H1 (cell line): ENCODE data around the gene FOXO4. TPM values are rescaled to one million over a fixed set of nuclear protein-coding genes. Genes with fewer than 3 reads are reported as not detected.

Experiments
- CHD2 ChIP-seq: IDR thresholded peaks from 2 replicates; pipeline ENCODE4 v1.6.1; 2012; ENCODE audit warnings: low read length, improper control_type of control experiment
- SIN3A ChIP-seq, 2 experiments: IDR thresholded peaks in 1 of 2; conservative IDR thresholded peaks in 1 of 2; 2 replicates each; pipeline ENCODE4 v1.6.1; 2011 to 2012; ENCODE audit warnings: low read length in 2 of 2, improper control_type of control experiment in 1 of 2, low read depth in 1 of 2, mild to moderate bottlenecking in 1 of 2
- SRF ChIP-seq: IDR thresholded peaks from 2 replicates; pipeline ENCODE4 v1.6.1; 2011; ENCODE audit warnings: mild to moderate bottlenecking, low read depth, low read length, moderate library complexity
- YY1 ChIP-seq: IDR thresholded peaks from 2 replicates; pipeline ENCODE4 v1.6.1; 2011; ENCODE audit warnings: low read depth, mild to moderate bottlenecking, low read length
- polyA plus RNA-seq, 7 experiments: library from polyadenylated mRNA; depleted of rRNA in 3 of 7; stranded (reverse) in 5 of 7; unstranded in 2 of 7; fragments of >200 nt in 5 of 7; fragments of 200-250 nt in 2 of 7; gene quantifications; 1 replicate in 5 of 7; 2 replicates in 1 of 7; 4 replicates in 1 of 7; pipeline versions ENCODE4 v1.2.1 to v1.2.3, GENCODE V29; 2011 to 2013; ENCODE audit warnings: missing spikeins in 2 of 7, mixed read lengths in 2 of 7
- total RNA-seq: library from RNA; stranded (reverse); fragmentation: NEBNext Ultra II Directional; extraction: Animal tissue kit (Norgen Biotek cat#: 25700); gene quantifications from 2 replicates; pipeline ENCODE4 v1.2.1, GENCODE V29; 2021
- TF ChIP-seq, protein P1 (sequence below), 3 experiments: IDR thresholded peaks; 1 replicate in 2 of 3; 2 replicates in 1 of 3; pipeline versions ENCODE4 v1.5.1 to v1.6.1; 2011; ENCODE audit warnings: low read length in 3 of 3, mild to moderate bottlenecking in 3 of 3, inconsistent platforms in 2 of 3, low read depth in 1 of 3, moderate library complexity in 1 of 3; ENCODE audit not compliant: insufficient read depth in 1 of 3; ENCODE audit errors: control extremely low read depth in 1 of 3
- TF ChIP-seq, protein P2 (sequence below): IDR thresholded peaks from 2 replicates; pipeline ENCODE4 v1.6.1; 2011; ENCODE audit warnings: low read length, improper control_type of control experiment

Gene FOXO4
- total and polyA plus RNA-seq, 2 of the 8 experiments (the other 6 are each of a cell fraction or from before 2014, with no cell fraction given), result 12.3 to 57.4 TPM

DNA sequence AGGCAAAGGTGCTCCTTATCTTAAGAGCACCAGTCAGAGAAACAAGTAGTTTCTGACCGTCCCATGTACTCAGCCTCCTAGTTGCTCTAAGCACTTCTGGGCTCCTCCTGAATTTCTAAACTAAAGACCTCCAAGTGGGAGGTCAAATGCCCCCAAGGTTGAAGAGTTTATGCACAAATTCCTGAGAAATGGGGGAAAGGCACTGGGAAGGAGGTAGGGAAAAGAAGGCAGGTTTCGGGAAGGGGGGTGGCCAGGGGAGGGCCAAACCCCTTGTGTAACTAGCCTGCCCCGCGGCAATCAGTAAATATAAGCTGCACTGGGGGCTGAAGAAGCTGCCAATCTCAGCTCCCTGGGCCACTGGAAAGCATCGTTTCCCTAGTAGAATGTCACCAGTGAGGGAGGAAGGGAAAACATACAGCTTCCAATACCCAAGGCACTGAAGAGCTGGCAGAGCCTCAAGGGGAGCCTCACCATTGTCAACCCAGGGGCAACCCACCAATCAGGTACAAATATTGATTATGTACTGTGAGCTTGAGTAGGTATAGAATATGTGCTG lies 3.4 kb downstream of the FOXO4 start (continued):
- TF ChIP-seq, protein P1, sequence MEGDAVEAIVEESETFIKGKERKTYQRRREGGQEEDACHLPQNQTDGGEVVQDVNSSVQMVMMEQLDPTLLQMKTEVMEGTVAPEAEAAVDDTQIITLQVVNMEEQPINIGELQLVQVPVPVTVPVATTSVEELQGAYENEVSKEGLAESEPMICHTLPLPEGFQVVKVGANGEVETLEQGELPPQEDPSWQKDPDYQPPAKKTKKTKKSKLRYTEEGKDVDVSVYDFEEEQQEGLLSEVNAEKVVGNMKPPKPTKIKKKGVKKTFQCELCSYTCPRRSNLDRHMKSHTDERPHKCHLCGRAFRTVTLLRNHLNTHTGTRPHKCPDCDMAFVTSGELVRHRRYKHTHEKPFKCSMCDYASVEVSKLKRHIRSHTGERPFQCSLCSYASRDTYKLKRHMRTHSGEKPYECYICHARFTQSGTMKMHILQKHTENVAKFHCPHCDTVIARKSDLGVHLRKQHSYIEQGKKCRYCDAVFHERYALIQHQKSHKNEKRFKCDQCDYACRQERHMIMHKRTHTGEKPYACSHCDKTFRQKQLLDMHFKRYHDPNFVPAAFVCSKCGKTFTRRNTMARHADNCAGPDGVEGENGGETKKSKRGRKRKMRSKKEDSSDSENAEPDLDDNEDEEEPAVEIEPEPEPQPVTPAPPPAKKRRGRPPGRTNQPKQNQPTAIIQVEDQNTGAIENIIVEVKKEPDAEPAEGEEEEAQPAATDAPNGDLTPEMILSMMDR (IDR thresholded peaks at IDR 0.05; ENCODE audit: control extremely low read depth in 1 of 3, insufficient read depth in 1 of 3, low read depth in 1 of 3, low read length in 3 of 3), result no peak
- TF ChIP-seq, protein P2, sequence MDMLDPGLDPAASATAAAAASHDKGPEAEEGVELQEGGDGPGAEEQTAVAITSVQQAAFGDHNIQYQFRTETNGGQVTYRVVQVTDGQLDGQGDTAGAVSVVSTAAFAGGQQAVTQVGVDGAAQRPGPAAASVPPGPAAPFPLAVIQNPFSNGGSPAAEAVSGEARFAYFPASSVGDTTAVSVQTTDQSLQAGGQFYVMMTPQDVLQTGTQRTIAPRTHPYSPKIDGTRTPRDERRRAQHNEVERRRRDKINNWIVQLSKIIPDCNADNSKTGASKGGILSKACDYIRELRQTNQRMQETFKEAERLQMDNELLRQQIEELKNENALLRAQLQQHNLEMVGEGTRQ, result no peak
- TF ChIP-seq SIN3A (conservative IDR thresholded peaks at IDR 0.05 in 1 of 2, IDR thresholded peaks at IDR 0.05 in 1 of 2; ENCODE audit: low read depth in 1 of 2, low read length in 2 of 2) (no peak), SRF (no peak), YY1 (no peak), CHD2 (no peak)
